Cardiac fibroblast (primary cell): ENCODE results near the gene PRDM15.
A peak's percentile ranks its signal among the peaks of the same experiment; 100 is the strongest.

Experiments
- DNase-seq, 2 donors: peaks; one replicate each; pipeline versions ENCODE4 v3.0.0 to v3.0.0-alpha.2; 2010; ENCODE audit warnings: low read depth in 2 of 2
- H3K4me3 ChIP-seq, 2 donors: replicated peaks in 1 of 2; 1 replicate in 1 of 2; 2 replicates in 1 of 2; pipeline ENCODE4 v1.5.1; 2011; ENCODE audit warnings: low read depth in 2 of 2, low read length in 2 of 2, mild to moderate bottlenecking in 2 of 2, moderate library complexity in 1 of 2
- CTCF ChIP-seq: IDR thresholded peaks from one replicate; pipeline ENCODE4 v1.5.1; 2011; ENCODE audit warnings: low read depth, mild to moderate bottlenecking, low read length, inconsistent platforms

Gene PRDM15

DNA sequence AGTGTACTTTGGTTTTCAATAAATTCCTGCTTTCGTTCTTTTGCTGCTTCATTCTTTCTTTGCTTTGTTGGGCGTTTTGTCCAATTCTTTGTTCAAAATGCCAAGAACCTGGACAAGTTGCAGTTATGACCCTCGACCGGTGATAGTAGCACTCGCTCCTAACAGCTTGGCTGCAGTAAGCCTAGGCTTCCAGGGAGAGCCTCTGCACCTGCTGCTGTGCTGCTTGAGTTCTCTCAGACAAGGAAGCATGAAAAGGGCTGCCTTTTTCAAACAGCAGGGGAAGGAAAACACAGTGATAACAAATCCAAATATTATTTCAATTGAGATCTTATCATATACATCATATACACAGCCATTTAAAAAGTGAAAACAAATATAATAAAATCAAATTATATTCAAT, 99.5 kb downstream of the PRDM15 start:
- no peak for TF ChIP-seq CTCF
- H3K4me3 ChIP-seq = no peak overlapping the region
- DNase-seq = no peak

GRCh38 chr21:41778930-41779600, 100.1 kb downstream of the PRDM15 start:
- no peak overlapping the region for H3K4me3 ChIP-seq
- TF ChIP-seq CTCF = no peak
- no peak for DNase-seq

DNA sequence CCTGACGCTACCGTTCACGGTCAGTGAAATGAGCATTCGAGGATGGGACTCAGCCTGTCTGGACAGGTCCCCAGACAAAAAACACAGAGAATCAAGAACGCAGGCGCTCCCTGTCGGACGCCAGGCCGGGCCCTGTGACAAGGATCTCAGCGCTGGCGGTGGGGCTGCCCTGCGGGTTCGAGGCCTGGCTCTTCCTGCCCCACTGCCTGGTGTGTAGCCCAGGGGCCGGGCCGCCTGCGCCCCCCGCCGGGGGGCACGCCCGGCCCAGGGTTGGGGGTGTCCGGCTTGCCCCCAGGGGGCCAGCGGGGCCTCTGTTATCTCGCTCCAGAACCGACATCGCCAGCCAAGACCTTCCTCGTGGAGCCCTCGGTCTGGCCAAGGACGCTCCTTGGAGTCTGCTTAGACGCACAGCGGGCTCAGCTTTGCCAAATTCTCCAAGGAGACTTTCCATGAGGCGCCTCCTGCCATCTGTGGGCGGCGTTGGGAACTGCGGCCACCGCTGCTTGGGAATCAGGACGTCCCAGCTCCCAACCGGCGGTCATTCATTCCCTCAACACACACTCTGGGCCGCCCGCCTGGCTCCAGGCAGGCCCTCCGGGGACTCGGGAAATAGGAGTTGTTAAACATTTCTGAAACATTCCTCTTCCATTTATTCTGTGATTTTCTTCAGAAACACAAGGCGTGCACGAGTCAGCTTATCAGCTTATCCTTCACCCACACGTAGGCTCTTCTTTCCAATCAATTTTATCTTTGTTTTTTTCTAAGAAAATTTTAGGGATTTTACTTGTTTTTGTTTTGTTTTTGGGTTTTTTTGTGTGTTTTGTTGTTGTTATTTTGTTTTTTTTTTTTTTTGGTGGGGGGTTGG, 101.0 kb downstream of the PRDM15 start:
- TF ChIP-seq CTCF = peak; percentile 99
- H3K4me3 ChIP-seq = no peak overlapping the region
- DNase-seq = peak; percentile 92 to 94

- DNase-seq = no peak
These were observed 102.4 kb downstream of the PRDM15 start for GRCh38 chr21:41776778-41777177.

GRCh38 chr21:41775149-41775472, 104.0 kb downstream of the PRDM15 start:
- DNase-seq = no peak
- no peak overlapping the region for H3K4me3 ChIP-seq
- no peak for TF ChIP-seq CTCF

More at GRCh38 chr21:41776778-41777177, 102.4 kb downstream of the PRDM15 start:
- H3K4me3 ChIP-seq = no peak overlapping the region
- TF ChIP-seq CTCF = no peak

DNA sequence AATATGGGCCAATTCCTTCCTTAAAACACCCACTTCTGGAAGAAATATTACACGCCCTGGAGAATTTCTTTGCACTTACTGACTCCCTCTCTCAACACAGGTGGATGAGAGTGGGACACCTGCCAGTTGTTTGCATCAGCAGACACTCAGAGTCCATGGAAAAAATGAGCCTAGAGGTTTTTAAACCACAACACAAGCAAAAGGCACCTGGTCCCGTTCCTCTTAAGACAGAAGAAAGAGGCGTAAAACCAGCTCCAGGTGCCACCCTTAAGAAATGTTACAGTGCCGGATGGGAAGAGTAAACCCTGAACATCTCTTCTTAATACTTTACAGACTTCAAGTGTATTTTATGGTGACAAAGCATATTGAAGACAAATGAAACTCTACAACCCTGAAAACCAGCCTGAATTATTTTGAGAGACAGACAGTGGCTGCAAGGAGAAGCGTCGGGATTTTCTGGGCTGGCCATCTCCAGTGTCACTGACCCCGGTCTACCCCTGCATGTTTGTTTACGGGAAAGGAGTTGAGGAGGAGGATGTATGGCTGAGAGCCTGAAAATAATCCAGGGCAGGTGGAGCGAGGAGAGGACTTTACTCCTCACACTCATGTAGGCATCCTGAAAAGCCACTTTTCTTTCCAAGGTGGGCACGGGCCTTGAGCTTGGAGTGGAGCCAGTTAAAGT, 104.5 kb downstream of the PRDM15 start:
- TF ChIP-seq CTCF = no peak

More for the DNA sequence above, 104.5 kb downstream of the PRDM15 start:
- H3K4me3 ChIP-seq = no peak overlapping the region
- no peak for DNase-seq
